Colonic mucosa (tissue), 4 donors: ENCODE results near the gene PKNOX2. TPM values are rescaled to one million over a fixed set of nuclear protein-coding genes. Genes with fewer than 3 reads are reported as not detected.

Experiments
- DNase-seq: peaks from one replicate; pipeline ENCODE4 v3.0.0-alpha.2; 2020
- H3K27ac ChIP-seq: fragments of 200-600 bp; one replicate; pipeline ENCODE4 v1.8.0; 2021
- H3K27me3 ChIP-seq: fragments of 200-600 bp; one replicate; pipeline ENCODE4 v1.8.0; 2021
- H3K36me3 ChIP-seq: fragments of 200-600 bp; one replicate; pipeline ENCODE4 v1.8.0; 2021
- H3K4me1 ChIP-seq: fragments of 200-600 bp; one replicate; pipeline ENCODE4 v1.8.0; 2021; ENCODE audit warnings: mild to moderate bottlenecking
- H3K4me3 ChIP-seq: fragments of 200-600 bp; one replicate; pipeline ENCODE4 v1.8.0; 2021
- H3K9ac ChIP-seq, 2 donors: one replicate each; pipeline ENCODE4 v1.7.0; 2013; ENCODE audit warnings: control low read depth in 2 of 2, low read depth in 2 of 2, low read length in 2 of 2
- H3K9me3 ChIP-seq: fragments of 200-600 bp; one replicate; pipeline ENCODE4 v1.8.0; 2021
- CTCF ChIP-seq: fragments of 200-600 bp; IDR thresholded peaks from one replicate; pipeline ENCODE4 v1.8.0; 2022; ENCODE audit warnings: antibody characterized with exemption, mild to moderate bottlenecking
- intact Hi-C: fragments of 100-400 bp; cut with DNase I; formaldehyde crosslinking; loops from one replicate; pipeline ENCODE4 v1.14.1; 2022
- total RNA-seq, 2 donors: library from RNA; stranded (reverse); fragmentation: NEBNext Ultra II Directional in 1 of 2; extraction: Animal tissue kit (Norgen Biotek cat#: 25700) in 1 of 2; gene quantifications; one replicate each; pipeline ENCODE4 v1.2.1, GENCODE V29; 2021
- donor health status: healthy.
- donor health status: DM: no; HTN: no; CAD: no.
- donor health status: DM: no; HTN: no; CAD: no.

PKNOX2 gene
- total RNA-seq, 2 donors from 2014 or later = 0.52 to 1.3 TPM

GRCh38 chr11:125299821-125300220 is 135.3 kb downstream of the PKNOX2 start:
- TF ChIP-seq CTCF = no peak
- no peak for DNase-seq
- intact Hi-C loops = no loop called here

GRCh38 chr11:125300791-125301218 is 136.3 kb downstream of the PKNOX2 start:
- Histone ChIP-seq H3K4me3 (no peak overlapping the region), H3K27ac (no peak overlapping the region), H3K27me3 (no peaks in the 10 kb centered on the region), H3K9ac (no peak overlapping the region), H3K36me3 (no peaks in the 10 kb centered on the region), H3K9me3 (no peaks in the 10 kb centered on the region), H3K4me1 (no peaks in the 10 kb centered on the region)
- intact Hi-C loops = no loop called here
- no peak for TF ChIP-seq CTCF
- DNase-seq = no peak

More at GRCh38 chr11:125299821-125300220, 135.3 kb downstream of the PKNOX2 start:
- no peak overlapping the region for H3K27ac ChIP-seq
- H3K27me3 ChIP-seq = no peaks in the 10 kb centered on the region
- no peak overlapping the region for H3K4me3 ChIP-seq
- no peak overlapping the region for H3K9ac ChIP-seq
- no peaks in the 10 kb centered on the region for H3K9me3 ChIP-seq
- H3K36me3 ChIP-seq = no peaks in the 10 kb centered on the region
- no peaks in the 10 kb centered on the region for H3K4me1 ChIP-seq

- DNase-seq = no peak
- Histone ChIP-seq H3K4me1 (no peaks in the 10 kb centered on the region), H3K9me3 (no peaks in the 10 kb centered on the region), H3K9ac (no peak overlapping the region), H3K27me3 (no peaks in the 10 kb centered on the region), H3K4me3 (no peak overlapping the region), H3K36me3 (no peaks in the 10 kb centered on the region), H3K27ac (no peak overlapping the region)
- TF ChIP-seq CTCF = no peak
- intact Hi-C loops = no loop called here
Observed at GRCh38 chr11:125301346-125301745, 136.8 kb downstream of the PKNOX2 start.

- Histone ChIP-seq H3K9me3 (no peaks in the 10 kb centered on the region), H3K4me1 (no peaks in the 10 kb centered on the region), H3K36me3 (no peaks in the 10 kb centered on the region), H3K27me3 (no peaks in the 10 kb centered on the region), H3K27ac (no peak overlapping the region), H3K4me3 (no peak overlapping the region), H3K9ac (no peak overlapping the region)
- intact Hi-C loops = no loop called here
- no peak for TF ChIP-seq CTCF
- DNase-seq = no peak
Observed at GRCh38 chr11:125303186-125303585, 138.6 kb downstream of the PKNOX2 start.

- no peaks in the 10 kb centered on the region for H3K36me3 ChIP-seq
- intact Hi-C loops = no loop called here
- H3K9ac ChIP-seq = no peak overlapping the region
- H3K27ac ChIP-seq = no peak overlapping the region
- no peak overlapping the region for H3K4me3 ChIP-seq
- no peaks in the 10 kb centered on the region for H3K9me3 ChIP-seq
- no peaks in the 10 kb centered on the region for H3K4me1 ChIP-seq
- H3K27me3 ChIP-seq = no peaks in the 10 kb centered on the region
- DNase-seq = no peak
- no peak for TF ChIP-seq CTCF
Observed at GRCh38 chr11:125303694-125304093, 139.1 kb downstream of the PKNOX2 start.

- Histone ChIP-seq H3K9me3 (no peaks in the 10 kb centered on the region), H3K27ac (no peak overlapping the region), H3K9ac (no peak overlapping the region), H3K4me3 (no peak overlapping the region), H3K27me3 (no peaks in the 10 kb centered on the region), H3K4me1 (no peaks in the 10 kb centered on the region), H3K36me3 (no peaks in the 10 kb centered on the region)
- intact Hi-C loops = no loop called here
- no peak for DNase-seq
- no peak for TF ChIP-seq CTCF
Observed at GRCh38 chr11:125304136-125304535, 139.6 kb downstream of the PKNOX2 start.
